MM.1S (cell line): ENCODE results near the gene NEK6.

Source experiments
- DNase-seq: peaks from one replicate; pipeline ENCODE4 v3.0.0-alpha.2; 2015
- H2AFZ ChIP-seq: fragments of 300-600 bp; sonication (generic); 2 replicates; pipeline ENCODE4 v1.6.0; 2016; ENCODE audit warnings: antibody characterized with exemption, low read length
- H3F3A ChIP-seq: fragments of 300-600 bp; sonication (generic); 2 replicates; pipeline ENCODE4 v1.6.1; 2016; ENCODE audit warnings: mild to moderate bottlenecking, antibody characterized with exemption, low read length, moderate library complexity, mixed read lengths; ENCODE audit not compliant: insufficient read depth
- H3K27ac ChIP-seq: fragments of 300-600 bp; sonication (generic); 2 replicates; pipeline ENCODE4 v1.5.1; 2016; ENCODE audit warnings: mild to moderate bottlenecking, low read length
- H3K27me3 ChIP-seq: fragments of 300-600 bp; sonication (generic); replicated peaks from 2 replicates; pipeline ENCODE4 v1.6.0; 2016; ENCODE audit warnings: low read length; ENCODE audit not compliant: insufficient read depth
- H3K36me3 ChIP-seq: fragments of 300-600 bp; sonication (generic); replicated peaks from 2 replicates; pipeline ENCODE4 v1.6.1; 2016; ENCODE audit warnings: mild to moderate bottlenecking, low read length, mixed read lengths; ENCODE audit not compliant: insufficient read depth
- H3K4me1 ChIP-seq: fragments of 300-600 bp; sonication (generic); 2 replicates; pipeline ENCODE4 v1.6.1; 2016; ENCODE audit warnings: low read length, mixed read lengths
- H3K4me2 ChIP-seq: fragments of 300-600 bp; sonication (generic); 2 replicates; pipeline ENCODE4 v1.6.0; 2016; ENCODE audit warnings: low read depth, low read length
- H3K4me3 ChIP-seq: fragments of 300-600 bp; sonication (generic); 2 replicates; pipeline ENCODE4 v1.5.1; 2016; ENCODE audit warnings: low read length, mixed read lengths
- H3K79me2 ChIP-seq: fragments of 300-600 bp; sonication (generic); 2 replicates; pipeline ENCODE4 v1.6.1; 2016; ENCODE audit warnings: mixed run types, low read length, mixed read lengths
- H3K9ac ChIP-seq: fragments of 300-600 bp; sonication (generic); 2 replicates; pipeline ENCODE4 v1.6.1; 2016; ENCODE audit warnings: low read length, mixed read lengths
- H3K9me2 ChIP-seq: fragments of 300-600 bp; sonication (generic); replicated peaks from 2 replicates; pipeline ENCODE4 v1.6.1; 2016; ENCODE audit warnings: mild to moderate bottlenecking, low read length, mixed read lengths; ENCODE audit not compliant: insufficient read depth
- H3K9me3 ChIP-seq: fragments of 300-600 bp; sonication (generic); replicated peaks from 2 replicates; pipeline ENCODE4 v1.6.1; 2016; ENCODE audit warnings: mild to moderate bottlenecking, low read length, mixed read lengths; ENCODE audit not compliant: insufficient read depth
- H4K20me1 ChIP-seq: fragments of 300-600 bp; sonication (generic); 2 replicates; pipeline ENCODE4 v1.6.1; 2016; ENCODE audit warnings: mild to moderate bottlenecking, low read length, moderate library complexity, mixed read lengths; ENCODE audit not compliant: insufficient read depth
- CTCF ChIP-seq: fragments of 300-600 bp; sonication (generic); IDR thresholded peaks from 2 replicates; pipeline ENCODE4 v1.5.1; 2016; ENCODE audit warnings: antibody characterized with exemption, low read length, mixed read lengths
- EZH2 ChIP-seq: fragments of 300-600 bp; sonication (generic); optimal IDR thresholded peaks from 2 replicates; pipeline ENCODE3; 2017; ENCODE audit warnings: low read depth, mild to moderate bottlenecking, antibody characterized with exemption, low read length, mixed read lengths
- EZH2phosphoT487 ChIP-seq: fragments of 300-600 bp; sonication (generic); IDR thresholded peaks from 2 replicates; pipeline ENCODE4 v1.6.1; 2018; ENCODE audit warnings: antibody characterized with exemption, low read length

The NEK6 gene

GRCh38 chr9:124341455-124342170 lies 83.9 kb downstream of the NEK6 start:
- H3K4me2 ChIP-seq, result no peak overlapping the region
- H3K36me3 ChIP-seq, result no peaks in the 10 kb centered on the region
- H3K27me3 ChIP-seq, result no peaks in the 10 kb centered on the region
- DNase-seq, result no peak
- no peaks in the 10 kb centered on the region for H3K4me1 ChIP-seq
- H3K27ac ChIP-seq, result no peak overlapping the region
- no peaks in the 10 kb centered on the region for H4K20me1 ChIP-seq
- H3K9ac ChIP-seq, result no peak overlapping the region
- H3K4me3 ChIP-seq, result no peak overlapping the region
- no peaks in the 10 kb centered on the region for H3K79me2 ChIP-seq
- H3K9me3 ChIP-seq, result no peaks in the 10 kb centered on the region
- H2AFZ ChIP-seq, result no peak overlapping the region
- no peak for TF ChIP-seq CTCF
- TF ChIP-seq EZH2, result no peak
- TF ChIP-seq EZH2phosphoT487, result no peak
- no peaks in the 10 kb centered on the region for H3F3A ChIP-seq
- no peaks in the 10 kb centered on the region for H3K9me2 ChIP-seq

- H3K4me1 ChIP-seq, result no peaks in the 10 kb centered on the region
- no peaks in the 10 kb centered on the region for H3K79me2 ChIP-seq
- H3K9me3 ChIP-seq, result no peaks in the 10 kb centered on the region
- H3K9ac ChIP-seq, result no peak overlapping the region
- no peak overlapping the region for H3K4me2 ChIP-seq
- no peaks in the 10 kb centered on the region for H4K20me1 ChIP-seq
- no peak overlapping the region for H3K27ac ChIP-seq
- TF ChIP-seq EZH2 (no peak), CTCF (no peak), EZH2phosphoT487 (no peak)
- H3K36me3 ChIP-seq, result no peaks in the 10 kb centered on the region
- no peak for DNase-seq
- no peaks in the 10 kb centered on the region for H3K27me3 ChIP-seq
- H3F3A ChIP-seq, result no peaks in the 10 kb centered on the region
- H2AFZ ChIP-seq, result no peak overlapping the region
- H3K4me3 ChIP-seq, result no peak overlapping the region
- no peaks in the 10 kb centered on the region for H3K9me2 ChIP-seq
Measured at GRCh38 chr9:124342402-124342775, 84.6 kb downstream of the NEK6 start.

GRCh38 chr9:124342776-124343485 lies 85.2 kb downstream of the NEK6 start:
- H3K4me2 ChIP-seq, result no peak overlapping the region
- H3K36me3 ChIP-seq, result no peaks in the 10 kb centered on the region
- H3F3A ChIP-seq, result no peaks in the 10 kb centered on the region
- H3K4me3 ChIP-seq, result no peak overlapping the region
- H4K20me1 ChIP-seq, result no peaks in the 10 kb centered on the region
- no peak overlapping the region for H2AFZ ChIP-seq
- no peak for DNase-seq
- no peak overlapping the region for H3K9ac ChIP-seq
- TF ChIP-seq CTCF (no peak), EZH2phosphoT487 (no peak), EZH2 (no peak)
- no peak overlapping the region for H3K27ac ChIP-seq
- H3K79me2 ChIP-seq, result no peaks in the 10 kb centered on the region
- no peaks in the 10 kb centered on the region for H3K9me3 ChIP-seq
- H3K4me1 ChIP-seq, result no peaks in the 10 kb centered on the region
- H3K27me3 ChIP-seq, result no peaks in the 10 kb centered on the region
- no peaks in the 10 kb centered on the region for H3K9me2 ChIP-seq
